ENCODE results near the gene TM4SF5.
A peak's percentile ranks its signal among the peaks of the same experiment; 100 is the strongest.

TM4SF5 gene

DNA sequence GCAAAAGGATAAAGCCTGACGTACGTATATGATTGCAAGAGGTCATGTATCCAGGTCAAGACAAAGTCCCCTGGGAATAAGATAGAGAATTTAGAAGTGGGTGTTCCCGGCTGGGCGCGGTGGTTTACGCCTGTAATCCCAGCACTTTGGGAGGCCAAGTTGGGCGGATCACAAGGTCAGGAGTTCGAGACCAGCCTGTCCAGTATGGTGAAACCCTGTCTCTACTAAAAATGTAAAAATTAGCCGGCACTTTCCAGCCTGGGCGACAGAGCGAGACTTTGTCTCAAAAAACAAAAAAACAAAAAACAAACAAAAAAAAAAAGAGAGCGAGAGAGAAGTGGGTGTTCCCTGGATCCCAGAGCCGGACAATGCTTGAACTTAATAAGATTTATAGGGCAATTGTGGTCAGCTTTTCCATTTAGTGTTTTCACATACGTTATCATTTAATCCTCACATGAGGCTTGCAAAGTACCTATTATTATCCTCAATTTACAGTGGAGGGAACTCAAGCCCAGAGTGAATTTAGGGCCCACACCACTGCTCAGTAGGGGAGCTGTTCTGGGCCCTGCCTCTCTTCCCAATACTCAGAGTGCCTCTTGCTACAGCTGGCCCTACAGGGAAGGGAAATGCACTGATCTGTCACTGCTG, 16.6 kb downstream of the TM4SF5 start:
- no peak overlapping the region for H3K4me3 ChIP-seq (ENCODE audit: low read depth, low read length)
- no peak for TF ChIP-seq CTCF (IDR thresholded peaks at IDR 0.05; ENCODE audit: low read depth, low read length)
- in situ Hi-C loops (cut with HindIII; ENCODE audit: low sequenced_read_pairs), result no loop called here
- no peak for DNase-seq (ENCODE audit: low read depth, low spot score)

GRCh38 chr17:4788807-4789700, 17.4 kb downstream of the TM4SF5 start, which contains the start of gene GLTPD2:
Gene GLTPD2, plus strand, starts transcription at chr17:4788964. Its CDS starts 48 bp downstream, at chr17:4789012.
- no peak for TF ChIP-seq CTCF (IDR thresholded peaks at IDR 0.05; ENCODE audit: low read depth, low read length)
- no peak for DNase-seq (ENCODE audit: low read depth, low spot score)
- H3K4me3 ChIP-seq (ENCODE audit: low read depth, low read length), result peak within 1 kb of the TSS; percentile 57
- in situ Hi-C loops (cut with HindIII; ENCODE audit: low sequenced_read_pairs), result no loop called here

DNA sequence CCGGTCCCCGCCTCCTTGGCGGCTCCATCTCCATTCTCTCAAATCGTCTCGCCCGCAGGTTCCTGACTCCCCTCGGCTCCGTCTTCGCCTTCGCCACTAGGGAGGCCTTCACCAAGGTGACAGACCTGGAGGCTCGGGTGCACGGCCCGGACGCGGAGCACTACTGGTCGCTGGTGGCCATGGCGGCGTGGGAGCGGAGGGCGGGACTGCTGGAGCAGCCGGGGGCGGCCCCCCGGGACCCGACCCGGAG, 17.9 kb downstream of the TM4SF5 start:
- in situ Hi-C loops (cut with HindIII; ENCODE audit: low sequenced_read_pairs), result no loop called here
- no peak for TF ChIP-seq CTCF (IDR thresholded peaks at IDR 0.05; ENCODE audit: low read depth, low read length)
- peak overlapping the region; percentile 57 for H3K4me3 ChIP-seq (ENCODE audit: low read depth, low read length)
- no peak for DNase-seq (ENCODE audit: low read depth, low spot score)

DNA sequence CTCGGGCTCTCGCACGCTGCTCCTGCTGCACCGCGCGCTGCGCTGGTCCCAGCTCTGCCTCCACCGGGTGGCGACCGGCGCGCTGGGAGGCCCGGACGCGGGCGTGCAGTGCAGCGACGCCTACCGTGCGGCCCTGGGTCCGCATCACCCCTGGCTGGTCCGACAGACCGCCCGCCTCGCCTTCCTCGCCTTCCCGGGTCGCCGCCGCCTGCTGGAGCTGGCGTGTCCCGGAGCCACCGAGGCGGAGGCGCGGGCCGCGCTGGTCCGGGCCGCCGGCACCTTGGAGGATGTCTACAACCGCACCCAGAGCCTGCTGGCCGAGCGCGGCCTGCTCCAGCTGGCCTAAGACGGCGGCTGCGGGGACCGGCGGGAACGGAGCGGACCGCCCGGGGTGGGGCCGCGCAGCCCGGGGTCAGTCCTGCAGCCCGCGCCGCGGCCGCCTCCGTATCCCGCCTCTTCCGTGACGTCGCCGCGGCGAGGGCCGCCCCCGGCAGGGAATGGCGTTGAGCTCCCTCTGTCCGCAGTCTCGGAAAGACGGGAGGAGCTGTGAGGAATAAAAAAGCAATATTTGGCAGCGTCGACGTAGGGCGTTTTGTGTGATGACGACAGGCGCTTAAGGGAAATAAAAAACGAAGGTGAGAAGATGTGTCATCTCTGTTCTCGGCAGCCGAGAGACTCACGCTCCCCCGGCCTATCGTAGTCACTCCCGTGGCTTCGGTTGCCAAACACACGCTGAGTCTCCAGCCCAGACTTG, 18.4 kb downstream of the TM4SF5 start:
- DNase-seq (ENCODE audit: low read depth, low spot score), result peak; percentile 92
- peak overlapping the region; percentile 57 for H3K4me3 ChIP-seq (ENCODE audit: low read depth, low read length)
- peak; percentile 56 for TF ChIP-seq CTCF (IDR thresholded peaks at IDR 0.05; ENCODE audit: low read depth, low read length)
- in situ Hi-C loops (cut with HindIII; ENCODE audit: low sequenced_read_pairs), result no loop called here

DNA sequence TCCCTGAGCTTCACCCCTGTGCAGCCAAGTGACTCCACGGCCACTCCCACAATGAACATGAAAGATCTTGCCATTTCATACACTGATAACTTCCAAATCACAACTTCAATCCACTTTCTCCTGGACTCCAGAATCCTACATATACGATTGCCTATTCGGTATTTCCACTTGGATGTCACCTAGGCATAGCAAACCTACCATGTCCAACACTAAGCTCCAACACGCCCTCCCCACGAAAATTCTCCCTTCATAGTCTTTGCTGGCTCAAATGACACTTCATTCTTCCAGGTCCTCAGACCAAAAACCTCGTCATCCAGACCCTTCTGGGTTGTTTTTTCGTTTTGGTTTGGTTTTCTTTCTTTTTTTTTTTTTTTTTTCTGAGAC, 19.0 kb downstream of the TM4SF5 start:
- in situ Hi-C loops (cut with HindIII; ENCODE audit: low sequenced_read_pairs), result no loop called here
- DNase-seq (ENCODE audit: low read depth, low spot score), result no peak
- TF ChIP-seq CTCF (IDR thresholded peaks at IDR 0.05; ENCODE audit: low read depth, low read length), result no peak
- peak overlapping the region; percentile 57 for H3K4me3 ChIP-seq (ENCODE audit: low read depth, low read length)

DNA sequence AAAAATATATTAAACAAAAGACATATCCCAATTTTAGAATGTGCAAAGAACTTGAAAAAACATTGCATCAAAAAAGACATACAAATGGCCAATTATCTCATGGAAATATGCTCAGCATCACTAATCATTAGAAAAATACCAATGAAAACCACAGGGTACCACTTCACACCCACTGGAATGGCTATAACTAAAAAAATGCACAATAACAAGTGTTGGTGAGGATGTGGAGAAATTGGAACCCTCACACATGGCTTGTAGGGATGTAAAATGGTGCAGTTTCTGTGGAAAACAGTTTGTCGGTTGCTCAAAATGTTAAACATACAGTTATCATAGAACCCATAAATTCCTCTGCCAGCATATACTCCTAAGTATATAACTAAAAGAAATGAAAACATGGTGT, 23.5 kb downstream of the TM4SF5 start:
- no peak for DNase-seq (ENCODE audit: low read depth, low spot score)
- TF ChIP-seq CTCF (IDR thresholded peaks at IDR 0.05; ENCODE audit: low read depth, low read length), result no peak
- H3K4me3 ChIP-seq (ENCODE audit: low read depth, low read length), result no peak overlapping the region
- in situ Hi-C loops (cut with HindIII; ENCODE audit: low sequenced_read_pairs), result no loop called here

Measured in astrocyte of the spinal cord (primary cell).